ENCODE measurements around the gene MSRB3. TPM values are rescaled to one million over a fixed set of nuclear protein-coding genes. Genes with fewer than 3 reads are reported as not detected.

MSRB3 gene
- total RNA-seq, 1 donor from 2014 or later, result 3.7 TPM

DNA sequence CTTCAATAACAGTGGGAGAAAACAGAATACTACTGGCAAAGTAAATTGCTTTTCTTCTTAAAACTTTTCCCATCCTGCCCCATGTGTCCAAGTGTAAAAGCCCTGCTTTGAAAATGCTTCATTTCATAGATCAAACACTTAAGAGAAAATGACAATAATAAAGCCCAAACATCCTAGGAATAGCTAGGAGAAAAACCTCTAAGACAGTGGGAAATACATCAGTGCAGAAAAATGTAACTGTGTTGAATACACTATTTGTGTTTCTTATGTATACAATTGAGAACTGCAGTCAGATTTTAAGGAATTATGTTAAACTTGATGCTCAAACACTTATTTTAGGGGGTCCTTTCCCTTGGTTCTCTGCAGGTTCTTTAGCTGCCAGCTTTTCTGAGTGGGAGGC, 181.1 kb downstream of the MSRB3 start:
- Histone ChIP-seq H3K9me3 (ENCODE audit: low read depth) (no peaks in the 10 kb centered on the region), H3K4me2 (no peak overlapping the region), H3F3A (ENCODE audit: low read depth) (no peaks in the 10 kb centered on the region), H3K79me2 (ENCODE audit: low read depth) (no peaks in the 10 kb centered on the region), H3K27me3 (no peaks in the 10 kb centered on the region), H3K4me3 (no peak overlapping the region), H3K9ac (no peak overlapping the region), H3K36me3 (no peaks in the 10 kb centered on the region), H3K4me1 (peaks cover 7% of the 10 kb centered on the region), H4K20me1 (ENCODE audit: low read depth) (no peaks in the 10 kb centered on the region), H3K27ac (no peak overlapping the region), H2AFZ (replicated peaks) (no peak overlapping the region)
- Mint-ChIP-seq H3K4me1 (peaks cover 4% of the 10 kb centered on the region), H3K27me3 (ENCODE audit: insufficient read depth, low read depth) (no peaks in the 10 kb centered on the region), H3K9me3 (no peaks in the 10 kb centered on the region), H3K4me3 (no peak overlapping the region), H3K27ac (no peak overlapping the region), H3K36me3 (peaks cover 6% of the 10 kb centered on the region)
- TF ChIP-seq EZH2phosphoT487 (IDR thresholded peaks at IDR 0.05) (no peak), EZH2 (IDR thresholded peaks at IDR 0.05) (no peak)
- TF ChIP-seq, protein P1, sequence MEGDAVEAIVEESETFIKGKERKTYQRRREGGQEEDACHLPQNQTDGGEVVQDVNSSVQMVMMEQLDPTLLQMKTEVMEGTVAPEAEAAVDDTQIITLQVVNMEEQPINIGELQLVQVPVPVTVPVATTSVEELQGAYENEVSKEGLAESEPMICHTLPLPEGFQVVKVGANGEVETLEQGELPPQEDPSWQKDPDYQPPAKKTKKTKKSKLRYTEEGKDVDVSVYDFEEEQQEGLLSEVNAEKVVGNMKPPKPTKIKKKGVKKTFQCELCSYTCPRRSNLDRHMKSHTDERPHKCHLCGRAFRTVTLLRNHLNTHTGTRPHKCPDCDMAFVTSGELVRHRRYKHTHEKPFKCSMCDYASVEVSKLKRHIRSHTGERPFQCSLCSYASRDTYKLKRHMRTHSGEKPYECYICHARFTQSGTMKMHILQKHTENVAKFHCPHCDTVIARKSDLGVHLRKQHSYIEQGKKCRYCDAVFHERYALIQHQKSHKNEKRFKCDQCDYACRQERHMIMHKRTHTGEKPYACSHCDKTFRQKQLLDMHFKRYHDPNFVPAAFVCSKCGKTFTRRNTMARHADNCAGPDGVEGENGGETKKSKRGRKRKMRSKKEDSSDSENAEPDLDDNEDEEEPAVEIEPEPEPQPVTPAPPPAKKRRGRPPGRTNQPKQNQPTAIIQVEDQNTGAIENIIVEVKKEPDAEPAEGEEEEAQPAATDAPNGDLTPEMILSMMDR (IDR thresholded peaks at IDR 0.05), result no peak
- DNase-seq (ENCODE audit: low spot score), result no peak

DNA sequence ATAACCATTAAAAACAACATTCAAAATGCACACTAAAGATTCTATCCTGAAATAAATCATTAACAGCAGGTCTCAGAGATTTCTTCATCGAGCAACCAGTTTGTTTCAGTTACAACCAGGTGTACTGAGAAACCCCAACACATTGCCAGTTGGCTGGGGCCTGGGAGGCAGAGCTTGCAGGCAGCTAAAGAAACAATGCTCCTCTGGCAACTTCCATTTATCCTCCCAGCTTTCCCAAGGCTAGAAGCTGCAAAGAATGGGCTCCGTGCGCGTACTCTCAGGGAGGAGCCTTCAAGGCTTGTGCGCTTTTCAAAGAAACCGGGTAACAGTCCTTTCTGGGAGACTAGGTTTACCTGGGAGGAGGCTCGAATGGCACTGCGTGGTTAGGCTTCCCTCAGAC, 181.6 kb downstream of the MSRB3 start:
- Histone ChIP-seq H2AFZ (replicated peaks) (no peak overlapping the region), H3K4me2 (no peak overlapping the region)

DNA sequence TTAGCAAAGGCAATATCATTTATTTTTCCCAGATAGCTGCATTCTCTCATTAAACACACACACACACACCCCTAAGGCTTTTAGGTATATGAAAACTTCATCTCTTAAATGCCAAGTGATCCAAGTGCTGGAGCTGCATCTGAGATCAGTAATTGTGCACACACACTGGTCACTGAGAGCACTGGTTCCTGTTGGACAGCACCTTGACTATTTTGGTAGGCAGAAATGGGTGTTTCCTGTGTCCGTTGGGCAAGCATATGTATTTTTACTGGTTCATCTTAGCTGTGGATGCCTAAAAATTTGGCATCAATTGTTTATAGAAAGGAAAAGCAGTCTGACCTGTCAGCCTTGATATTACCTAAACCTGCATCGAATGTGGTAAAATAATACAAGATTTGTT, 182.5 kb downstream of the MSRB3 start:
- Histone ChIP-seq H2AFZ (replicated peaks) (no peak overlapping the region), H3F3A (ENCODE audit: low read depth) (no peaks in the 10 kb centered on the region), H3K4me3 (no peak overlapping the region), H3K79me2 (ENCODE audit: low read depth) (no peaks in the 10 kb centered on the region), H3K4me1 (peaks cover 13% of the 10 kb centered on the region), H3K36me3 (no peaks in the 10 kb centered on the region), H3K27ac (no peak overlapping the region), H4K20me1 (ENCODE audit: low read depth) (no peaks in the 10 kb centered on the region), H3K27me3 (no peaks in the 10 kb centered on the region), H3K9me3 (ENCODE audit: low read depth) (no peaks in the 10 kb centered on the region), H3K4me2 (no peak overlapping the region), H3K9ac (no peak overlapping the region)
- TF ChIP-seq EZH2phosphoT487 (IDR thresholded peaks at IDR 0.05) (no peak), EZH2 (IDR thresholded peaks at IDR 0.05) (no peak)
- TF ChIP-seq, protein P1 (IDR thresholded peaks at IDR 0.05), result no peak
- Mint-ChIP-seq H3K4me3 (no peak overlapping the region), H3K27me3 (ENCODE audit: insufficient read depth, low read depth) (no peaks in the 10 kb centered on the region), H3K36me3 (peaks cover 6% of the 10 kb centered on the region), H3K9me3 (no peaks in the 10 kb centered on the region), H3K4me1 (peaks cover 4% of the 10 kb centered on the region), H3K27ac (no peak overlapping the region)
- no peak for DNase-seq (ENCODE audit: low spot score)

More for the DNA sequence above, 181.6 kb downstream of the MSRB3 start:
- H3K36me3 Mint-ChIP-seq, result peaks cover 6% of the 10 kb centered on the region
- no peaks in the 10 kb centered on the region for H3K27me3 Mint-ChIP-seq (ENCODE audit: insufficient read depth, low read depth)
- H3K4me1 Mint-ChIP-seq, result peaks cover 4% of the 10 kb centered on the region
- H3K4me3 ChIP-seq, result no peak overlapping the region
- peak; percentile 53 for DNase-seq (ENCODE audit: low spot score)
- no peaks in the 10 kb centered on the region for H4K20me1 ChIP-seq (ENCODE audit: low read depth)
- no peak overlapping the region for H3K27ac ChIP-seq
- no peak overlapping the region for H3K4me3 Mint-ChIP-seq
- H3K9me3 Mint-ChIP-seq, result no peaks in the 10 kb centered on the region
- H3K79me2 ChIP-seq (ENCODE audit: low read depth), result no peaks in the 10 kb centered on the region
- H3F3A ChIP-seq (ENCODE audit: low read depth), result no peaks in the 10 kb centered on the region
- H3K27ac Mint-ChIP-seq, result no peak overlapping the region
- H3K9me3 ChIP-seq (ENCODE audit: low read depth), result no peaks in the 10 kb centered on the region
- no peak overlapping the region for H3K9ac ChIP-seq
- no peaks in the 10 kb centered on the region for H3K36me3 ChIP-seq
- peaks cover 7% of the 10 kb centered on the region for H3K4me1 ChIP-seq
- no peak for TF ChIP-seq EZH2 (IDR thresholded peaks at IDR 0.05)
- TF ChIP-seq, protein P1 (IDR thresholded peaks at IDR 0.05), result no peak
- TF ChIP-seq EZH2phosphoT487 (IDR thresholded peaks at IDR 0.05), result no peak
- no peaks in the 10 kb centered on the region for H3K27me3 ChIP-seq
